ENCODE results near the gene EAPP. TPM values are rescaled to one million over a fixed set of nuclear protein-coding genes. Genes with fewer than 3 reads are reported as not detected.

The EAPP gene
- total and polyA plus RNA-seq, 10 of the 15 experiments (the other 5 are each of a cell fraction or from before 2014, with no cell fraction given) = 23.5 to 94.6 (median 44.7) TPM

GRCh38 chr14:34466691-34467090 lies 72.8 kb downstream of the EAPP start:
- ChIA-PET RAD21 (ENCODE audit: unreplicated experiment) (no interaction called here), SMC1A (ENCODE audit: uncharacterized antibody, unreplicated experiment) (no interaction called here), POLR2A (interaction anchor here (0.6 kb wide), 1 partner anchor 62 kb away, joined by 3 read pairs; no protein-coding TSS in a partner anchor), CTCF (no interaction called here)
- FAIRE-seq (no peak), DNase-seq (ENCODE audit: low read depth, low spot score) (no peak), ATAC-seq (no peak)
- intact Hi-C loops (cut with micrococcal nuclease; ENCODE audit: unreplicated experiment) = no loop called here
- BruUV-seq (replicated peaks) = no TSS peak
- Histone ChIP-seq H3K4me2 (ENCODE audit: control insufficient read depth, insufficient read depth) (no peak overlapping the region), H3K79me2 (ENCODE audit: control insufficient read depth, insufficient read depth, low read length) (peaks cover 2% of the 10 kb centered on the region), H4K20me1 (ENCODE audit: control insufficient read depth, insufficient read depth) (no peaks in the 10 kb centered on the region), H3K36me3 (ENCODE audit: control insufficient read depth in 2 of 2, insufficient read depth in 2 of 2, low read length in 1 of 2) (no peaks in the 10 kb centered on the region), H3K27ac (ENCODE audit: control insufficient read depth, insufficient read depth) (no peak overlapping the region), H3K4me3 (no peak overlapping the region), H2AFZ (ENCODE audit: control insufficient read depth, low read depth, low read length) (no peak overlapping the region), H3K9me3 (replicated peaks; ENCODE audit: control insufficient read depth, insufficient read depth, low read length) (no peaks in the 10 kb centered on the region), H3K27me3 (replicated peaks in 1 of 2; ENCODE audit: control insufficient read depth in 2 of 2, insufficient read depth in 2 of 2, low read length in 1 of 2) (no peaks in the 10 kb centered on the region), H3K4me1 (ENCODE audit: control insufficient read depth, insufficient read depth, low read length) (no peaks in the 10 kb centered on the region), H3K9ac (ENCODE audit: control insufficient read depth, insufficient read depth, low read length) (no peak overlapping the region)
- TF ChIP-seq ESRRA (IDR thresholded peaks at IDR 0.05; ENCODE audit: low read length) = no peak
- no peak for TF ChIP-seq MEF2B (IDR thresholded peaks at IDR 0.05; ENCODE audit: partially characterized antibody, poor library complexity, severe bottlenecking)
- TF ChIP-seq NFIC (IDR thresholded peaks at IDR 0.05; ENCODE audit: low read depth, low read length) = no peak
- no peak for TF ChIP-seq BCL11A (IDR thresholded peaks at IDR 0.05; ENCODE audit: low read depth, low read length)
- TF ChIP-seq NFYA (IDR thresholded peaks at IDR 0.05; ENCODE audit: borderline replicate concordance, low read depth, low read length) = no peak
- no peak for TF ChIP-seq PAX5 (IDR thresholded peaks at IDR 0.05; ENCODE audit: borderline replicate concordance, low read depth, low read length)
- TF ChIP-seq SREBF2 (IDR thresholded peaks at IDR 0.05; ENCODE audit: low read length) = no peak
- no peak for TF ChIP-seq SIN3A (IDR thresholded peaks at IDR 0.05; ENCODE audit: low read depth, low read length)
- no peak for TF ChIP-seq FOXM1 (IDR thresholded peaks at IDR 0.05; ENCODE audit: low read depth, low read length)
- no peak for TF ChIP-seq HDAC6 (IDR thresholded peaks at IDR 0.05; ENCODE audit: unreplicated experiment)
- no peak for TF ChIP-seq KAT2A (conservative IDR thresholded peaks at IDR 0.05; ENCODE audit: control insufficient read depth, low read depth, low read length)
- TF ChIP-seq SMARCA5 (IDR thresholded peaks at IDR 0.05) = no peak
- TF ChIP-seq TCF3 (IDR thresholded peaks at IDR 0.05; ENCODE audit: borderline replicate concordance, insufficient read depth, low read depth, low read length) = no peak
- TF ChIP-seq RUNX3 (IDR thresholded peaks at IDR 0.05; ENCODE audit: low read length) = no peak
- in situ Hi-C loops (cut with MboI) = no loop called here
- WGBS (ENCODE audit: insufficient coverage, insufficient replicate concordance, low lambda C conversion rate, missing lambda C conversion rate) = 73% methylated on average over 2 of the region's 2 CpGs

Small RNAs within 50 kb of the gene (small RNA-seq; reads per million reads assigned to genes)
- gene RNU1-27P (not detected), gene RNU1-28P (not detected)

Other genes with a start within 250 kb of the EAPP start
- gene SPTSSA, start 77.5 kb downstream of the EAPP start, total RNA-seq (2014; rRNA removed) = 9.3 and 11.1 TPM in 2 replicates
- 19.6 and 21.0 TPM in 2 replicates for gene SPTSSA, start 77.5 kb downstream of the EAPP start, total RNA-seq (2014; rRNA removed; fragmentation: Illumina TruSeq; extraction: Trizol)
- gene SPTSSA, start 77.5 kb downstream of the EAPP start, total RNA-seq (2021) = 14.9 and 16.7 TPM in 2 replicates
- 37.7 and 49.3 TPM in 2 replicates for gene SPTSSA, start 77.5 kb downstream of the EAPP start, polyA plus RNA-seq (2011; rRNA removed)
- 33.1 and 42.2 TPM in 2 replicates for gene SPTSSA, start 77.5 kb downstream of the EAPP start, polyA plus RNA-seq (2014; fragmentation: Illumina TruSeq; extraction: Trizol)
- 10 to 100 TPM; 16.4 to 22.9 TPM for gene SPTSSA, start 77.5 kb downstream of the EAPP start, polyA plus RNA-seq (2014; fragmentation: Nextera tagmentation; extraction: Ambion mirVana)
- gene SPTSSA, start 77.5 kb downstream of the EAPP start, polyA plus RNA-seq (2014; rRNA removed) = 15.8 and 20.8 TPM in 2 replicates
- 10 to 100 TPM; 21.1 to 26.0 TPM for gene SPTSSA, start 77.5 kb downstream of the EAPP start, polyA plus RNA-seq (2016; fragmentation: Nextera tagmentation; extraction: Ambion mirVana)
- gene SNX6, start 90.4 kb upstream of the EAPP start, total RNA-seq (2014; rRNA removed) = 36.0 and 43.7 TPM in 2 replicates
- 58.1 and 61.6 TPM in 2 replicates for gene SNX6, start 90.4 kb upstream of the EAPP start, total RNA-seq (2014; rRNA removed; fragmentation: Illumina TruSeq; extraction: Trizol)
- 43.0 and 45.9 TPM in 2 replicates for gene SNX6, start 90.4 kb upstream of the EAPP start, total RNA-seq (2021)
- gene SNX6, start 90.4 kb upstream of the EAPP start, polyA plus RNA-seq (2011; rRNA removed) = 65.6 and 107 TPM in 2 replicates
- gene SNX6, start 90.4 kb upstream of the EAPP start, polyA plus RNA-seq (2014; fragmentation: Illumina TruSeq; extraction: Trizol) = 81.3 and 91.6 TPM in 2 replicates
- 100 to 1,000 TPM in 1 of 2 experiments, 10 to 100 TPM in 1; 85.1 to 107 TPM for gene SNX6, start 90.4 kb upstream of the EAPP start, polyA plus RNA-seq (2014; fragmentation: Nextera tagmentation; extraction: Ambion mirVana)
- 34.4 and 34.8 TPM in 2 replicates for gene SNX6, start 90.4 kb upstream of the EAPP start, polyA plus RNA-seq (2014; rRNA removed)
- 10 to 100 TPM; 77.9 to 79.5 TPM for gene SNX6, start 90.4 kb upstream of the EAPP start, polyA plus RNA-seq (2016; fragmentation: Nextera tagmentation; extraction: Ambion mirVana)
- 4.7 and 5.6 TPM in 2 replicates for gene CFL2, start 174.9 kb upstream of the EAPP start, total RNA-seq (2014; rRNA removed)
- 5.1 and 5.3 TPM in 2 replicates for gene CFL2, start 174.9 kb upstream of the EAPP start, total RNA-seq (2014; rRNA removed; fragmentation: Illumina TruSeq; extraction: Trizol)
- 8.1 and 10.4 TPM in 2 replicates for gene CFL2, start 174.9 kb upstream of the EAPP start, total RNA-seq (2021)
- 8.9 and 15.0 TPM in 2 replicates for gene CFL2, start 174.9 kb upstream of the EAPP start, polyA plus RNA-seq (2011; rRNA removed)
- 13.2 and 13.6 TPM in 2 replicates for gene CFL2, start 174.9 kb upstream of the EAPP start, polyA plus RNA-seq (2014; fragmentation: Illumina TruSeq; extraction: Trizol)
- gene CFL2, start 174.9 kb upstream of the EAPP start, polyA plus RNA-seq (2014; fragmentation: Nextera tagmentation; extraction: Ambion mirVana) = 1 to 10 TPM; 6.8 to 7.6 TPM
- 8.0 and 10.2 TPM in 2 replicates for gene CFL2, start 174.9 kb upstream of the EAPP start, polyA plus RNA-seq (2014; rRNA removed)
- gene CFL2, start 174.9 kb upstream of the EAPP start, polyA plus RNA-seq (2016; fragmentation: Nextera tagmentation; extraction: Ambion mirVana) = 10 to 100 TPM; 12.3 to 13.4 TPM